ENCODE measurements around the gene HBZ.
"Not testable (repeated sequence)": the region's sequence is repeated elsewhere in the genome, so short reads cannot be mapped to it uniquely, and the experiment has no call there.

HBZ gene

GRCh38 chr16:119295-119694 is 33.1 kb upstream of the HBZ start:
- no peaks in the 10 kb centered on the region for H3K4me1 Mint-ChIP-seq
- H3K36me3 Mint-ChIP-seq (ENCODE audit: low read depth) = peaks cover 14% of the 10 kb centered on the region
- H3K9me3 Mint-ChIP-seq = no peaks in the 10 kb centered on the region
- no peak overlapping the region for H3K27ac Mint-ChIP-seq
- no peak for DNase-seq
- peaks cover 3% of the 10 kb centered on the region for H3K27me3 Mint-ChIP-seq (ENCODE audit: low read depth, poor library complexity)
- TF ChIP-seq, protein P1, sequence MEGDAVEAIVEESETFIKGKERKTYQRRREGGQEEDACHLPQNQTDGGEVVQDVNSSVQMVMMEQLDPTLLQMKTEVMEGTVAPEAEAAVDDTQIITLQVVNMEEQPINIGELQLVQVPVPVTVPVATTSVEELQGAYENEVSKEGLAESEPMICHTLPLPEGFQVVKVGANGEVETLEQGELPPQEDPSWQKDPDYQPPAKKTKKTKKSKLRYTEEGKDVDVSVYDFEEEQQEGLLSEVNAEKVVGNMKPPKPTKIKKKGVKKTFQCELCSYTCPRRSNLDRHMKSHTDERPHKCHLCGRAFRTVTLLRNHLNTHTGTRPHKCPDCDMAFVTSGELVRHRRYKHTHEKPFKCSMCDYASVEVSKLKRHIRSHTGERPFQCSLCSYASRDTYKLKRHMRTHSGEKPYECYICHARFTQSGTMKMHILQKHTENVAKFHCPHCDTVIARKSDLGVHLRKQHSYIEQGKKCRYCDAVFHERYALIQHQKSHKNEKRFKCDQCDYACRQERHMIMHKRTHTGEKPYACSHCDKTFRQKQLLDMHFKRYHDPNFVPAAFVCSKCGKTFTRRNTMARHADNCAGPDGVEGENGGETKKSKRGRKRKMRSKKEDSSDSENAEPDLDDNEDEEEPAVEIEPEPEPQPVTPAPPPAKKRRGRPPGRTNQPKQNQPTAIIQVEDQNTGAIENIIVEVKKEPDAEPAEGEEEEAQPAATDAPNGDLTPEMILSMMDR (IDR thresholded peaks at IDR 0.05) = no peak
- no peak overlapping the region for H3K4me3 Mint-ChIP-seq

- TF ChIP-seq, protein P1 (IDR thresholded peaks at IDR 0.05) = no peak
- Mint-ChIP-seq H3K27me3 (ENCODE audit: low read depth, poor library complexity) (peaks cover 3% of the 10 kb centered on the region), H3K27ac (no peak overlapping the region), H3K4me3 (no peak overlapping the region), H3K36me3 (ENCODE audit: low read depth) (peaks cover 11% of the 10 kb centered on the region), H3K4me1 (no peaks in the 10 kb centered on the region), H3K9me3 (no peaks in the 10 kb centered on the region)
- no peak for DNase-seq
These were observed 32.5 kb upstream of the HBZ start for GRCh38 chr16:119835-120491.

GRCh38 chr16:120756-121155 is 31.7 kb upstream of the HBZ start:
- TF ChIP-seq, protein P1 (IDR thresholded peaks at IDR 0.05) = no peak
- peaks cover 5% of the 10 kb centered on the region for H3K27me3 Mint-ChIP-seq (ENCODE audit: low read depth, poor library complexity)
- no peaks in the 10 kb centered on the region for H3K4me1 Mint-ChIP-seq
- H3K9me3 Mint-ChIP-seq = no peaks in the 10 kb centered on the region
- peaks cover 11% of the 10 kb centered on the region for H3K36me3 Mint-ChIP-seq (ENCODE audit: low read depth)
- H3K27ac Mint-ChIP-seq = no peak overlapping the region
- no peak for DNase-seq
- H3K4me3 Mint-ChIP-seq = no peak overlapping the region

GRCh38 chr16:122361-122760 is 30.1 kb upstream of the HBZ start:
- H3K36me3 Mint-ChIP-seq (ENCODE audit: low read depth) = no peaks in the 10 kb centered on the region
- no peak overlapping the region for H3K4me3 Mint-ChIP-seq
- peaks cover 5% of the 10 kb centered on the region for H3K27me3 Mint-ChIP-seq (ENCODE audit: low read depth, poor library complexity)
- no peaks in the 10 kb centered on the region for H3K9me3 Mint-ChIP-seq
- DNase-seq = no peak
- H3K4me1 Mint-ChIP-seq = no peaks in the 10 kb centered on the region
- no peak overlapping the region for H3K27ac Mint-ChIP-seq
- TF ChIP-seq, protein P1 (IDR thresholded peaks at IDR 0.05) = no peak

- H3K27ac Mint-ChIP-seq; H3K4me1 Mint-ChIP-seq; DNase-seq; H3K27me3 Mint-ChIP-seq (ENCODE audit: low read depth, poor library complexity); H3K4me3 Mint-ChIP-seq; H3K9me3 Mint-ChIP-seq; H3K36me3 Mint-ChIP-seq (ENCODE audit: low read depth): not testable (repeated sequence)
These were observed 28.7 kb upstream of the HBZ start for GRCh38 chr16:123558-124350.

DNA sequence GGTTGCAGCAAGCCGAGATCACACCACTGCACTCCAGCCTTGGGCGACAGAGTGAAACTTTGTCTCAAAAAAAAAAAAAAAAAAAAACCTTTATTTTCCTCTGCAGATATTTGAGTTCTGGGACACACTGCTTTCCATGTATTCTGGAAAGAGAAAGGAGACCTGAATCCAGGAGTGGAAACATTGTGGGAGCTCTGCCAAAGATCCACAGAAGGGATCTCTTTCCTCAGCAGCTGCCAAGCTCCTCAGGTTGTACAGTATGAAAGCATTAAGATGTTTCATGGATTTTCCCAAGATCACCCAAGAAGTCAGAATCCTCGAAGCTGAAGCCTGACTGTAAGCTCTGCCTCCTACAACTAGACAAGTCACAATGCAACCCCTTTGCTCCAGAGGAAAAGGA is 27.4 kb upstream of the HBZ start:
- peaks cover 5% of the 10 kb centered on the region for H3K36me3 Mint-ChIP-seq (ENCODE audit: low read depth)
- peaks cover 3% of the 10 kb centered on the region for H3K4me1 Mint-ChIP-seq
- H3K4me3 Mint-ChIP-seq = no peak overlapping the region

More for the DNA sequence above, 27.4 kb upstream of the HBZ start:
- peaks cover 5% of the 10 kb centered on the region for H3K27me3 Mint-ChIP-seq (ENCODE audit: low read depth, poor library complexity)
- peak overlapping the region; percentile 61 for H3K27ac Mint-ChIP-seq
- TF ChIP-seq, protein P1 (IDR thresholded peaks at IDR 0.05) = no peak
- no peaks in the 10 kb centered on the region for H3K9me3 Mint-ChIP-seq
- no peak for DNase-seq
